Renal pelvis (tissue), 4 donors: ENCODE measurements around the gene WASF1. TPM values are rescaled to one million over a fixed set of nuclear protein-coding genes. Genes with fewer than 3 reads are reported as not detected.
A peak's percentile ranks its signal among the peaks of the same experiment; 100 is the strongest.
"Not testable (repeated sequence)": the region's sequence is repeated elsewhere in the genome, so short reads cannot be mapped to it uniquely, and the experiment has no call there.

Source experiments
- DNase-seq: peaks from one replicate; pipeline ENCODE4 v3.0.0-alpha.2; 2013
- polyA plus RNA-seq, 3 donors: library from polyadenylated mRNA; unstranded; fragments of 120-200 nt; gene quantifications; one replicate each; pipeline ENCODE4 v1.2.1, GENCODE V29; 2013; ENCODE audit not compliant: insufficient read length in 3 of 3

Gene WASF1
- polyA plus RNA-seq, 3 donors, result 44.0 to 50.9 (median 49.0) TPM

DNA sequence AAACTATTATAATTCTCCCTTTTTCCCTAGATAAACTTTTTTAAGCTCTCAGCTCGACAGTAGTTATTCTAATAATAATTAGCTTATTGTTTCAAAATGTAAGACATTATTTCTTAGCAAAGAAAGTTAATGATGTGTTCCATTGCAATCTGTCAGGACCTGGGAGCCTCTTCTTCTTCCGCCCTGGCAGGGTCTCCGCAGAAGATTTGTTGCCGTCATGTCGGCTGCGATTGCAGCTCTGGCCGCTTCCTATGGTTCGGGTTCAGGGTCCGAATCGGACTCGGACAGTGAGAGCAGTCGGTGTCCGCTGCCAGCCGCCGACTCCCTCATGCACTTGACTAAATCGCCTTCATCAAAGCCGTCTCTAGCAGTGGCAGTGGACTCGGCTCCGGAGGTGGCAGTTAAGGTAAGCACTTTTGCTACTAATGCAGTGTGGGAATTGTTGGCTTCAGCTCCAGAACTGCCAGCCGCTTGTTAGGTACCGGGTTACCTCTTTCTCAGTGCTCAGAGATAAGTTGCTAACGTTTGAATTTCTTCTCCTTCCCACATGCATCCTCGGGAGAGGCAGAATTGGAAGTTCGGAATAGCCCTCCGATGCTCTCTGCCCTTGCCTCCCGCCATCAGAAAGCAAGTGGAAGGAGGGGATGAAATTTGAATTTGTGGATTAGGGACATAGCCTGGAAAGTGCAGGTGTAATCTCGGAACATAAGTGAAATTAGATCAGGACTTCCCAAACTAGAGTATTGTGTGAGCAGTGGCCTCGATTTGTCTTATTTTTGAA, 948 bp upstream of the WASF1 start, which contains the start of gene CDC40:
TSS of gene CDC40 (plus strand) at position 200 of the 781 bp plus-strand sequence. CDS start at position 218, 18 bp downstream.
- DNase-seq, result no peak

DNA sequence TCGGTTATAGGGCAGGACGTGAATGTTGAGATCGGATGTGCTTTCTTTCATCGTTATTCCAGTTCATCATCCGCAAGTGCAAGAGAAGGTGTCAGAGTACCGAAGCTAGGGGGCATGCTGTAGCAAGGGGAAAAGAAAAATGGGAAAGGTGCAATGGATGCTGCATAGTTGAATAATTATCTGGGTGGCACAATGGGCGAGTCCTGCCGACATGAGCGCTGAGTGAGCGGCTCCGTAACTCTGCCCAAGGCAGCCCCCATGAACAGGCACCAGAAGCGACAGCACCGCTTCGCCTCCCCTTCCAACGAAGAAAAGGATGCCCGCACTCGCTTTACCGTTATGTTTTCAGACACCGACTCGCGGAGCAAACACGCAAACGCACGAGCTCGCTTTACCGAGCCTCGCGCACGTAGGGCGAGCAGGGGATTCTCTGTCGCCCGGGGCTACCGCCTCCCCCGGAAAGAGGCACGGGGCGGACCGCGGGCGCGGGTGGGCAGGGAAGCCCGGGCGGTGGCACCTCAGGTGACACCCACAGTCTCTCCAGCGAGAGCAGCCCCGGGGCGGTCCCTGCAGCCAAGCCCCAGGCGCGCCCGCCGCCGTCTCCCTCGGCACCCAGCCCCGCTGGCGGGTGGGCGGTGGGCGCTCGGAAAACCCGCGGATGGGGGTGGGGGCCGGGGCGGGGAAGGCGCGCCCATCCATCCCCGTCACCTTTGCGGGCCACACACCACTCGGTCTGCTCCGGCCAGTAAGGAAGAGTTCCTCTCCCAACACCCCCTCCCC, 654 bp downstream of the WASF1 start:
- DNase-seq, result peak; percentile 75

DNA sequence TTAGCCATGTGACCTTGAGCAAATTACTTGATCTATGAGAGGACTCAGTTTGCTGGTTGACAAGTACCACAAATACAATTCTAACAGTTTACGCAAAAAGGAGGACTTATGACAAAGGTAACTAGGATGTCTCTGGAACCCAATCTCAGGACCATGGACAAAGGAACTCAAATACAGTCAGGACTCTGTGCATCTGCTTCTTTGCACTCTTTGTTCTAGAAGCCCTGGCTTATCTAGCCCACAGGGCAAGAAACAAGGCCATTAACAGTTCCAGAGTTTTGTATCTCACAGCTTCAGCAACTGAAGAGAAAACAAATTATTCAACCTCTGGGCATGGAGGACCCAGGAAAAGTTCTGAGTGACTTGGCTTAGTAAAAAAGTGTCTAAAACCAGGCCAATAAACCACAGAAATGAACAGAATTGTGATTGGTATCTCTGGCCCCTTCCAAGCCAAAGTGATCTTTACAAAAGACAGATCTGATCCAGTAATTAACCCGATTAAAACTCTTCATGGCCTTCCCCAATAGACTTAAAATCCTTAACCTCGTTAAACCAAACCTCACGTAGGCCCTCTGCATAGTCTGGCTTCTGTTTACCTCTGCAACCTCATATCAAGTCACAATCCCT, 5.9 kb downstream of the WASF1 start:
- no peak for DNase-seq

DNA sequence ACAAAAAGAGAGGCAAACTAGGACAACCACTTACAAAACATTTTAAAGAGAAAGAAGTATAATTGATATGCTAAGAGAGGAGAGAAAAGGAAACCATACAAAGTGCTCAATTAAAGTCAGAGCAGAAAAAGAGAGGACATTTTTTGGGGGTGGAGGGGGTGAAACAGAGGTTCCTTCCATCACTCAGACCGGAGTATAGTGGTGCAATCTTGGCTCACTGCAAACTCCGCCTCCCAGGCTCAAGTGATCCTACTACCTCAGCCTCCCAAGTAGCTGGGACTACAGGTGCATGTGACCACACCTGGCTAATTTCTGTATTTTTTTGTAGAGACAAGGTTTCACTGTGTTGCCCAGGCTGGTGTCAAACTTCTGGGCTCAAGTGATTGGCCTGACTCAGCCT, 9.4 kb downstream of the WASF1 start:
- DNase-seq, result no peak

DNA sequence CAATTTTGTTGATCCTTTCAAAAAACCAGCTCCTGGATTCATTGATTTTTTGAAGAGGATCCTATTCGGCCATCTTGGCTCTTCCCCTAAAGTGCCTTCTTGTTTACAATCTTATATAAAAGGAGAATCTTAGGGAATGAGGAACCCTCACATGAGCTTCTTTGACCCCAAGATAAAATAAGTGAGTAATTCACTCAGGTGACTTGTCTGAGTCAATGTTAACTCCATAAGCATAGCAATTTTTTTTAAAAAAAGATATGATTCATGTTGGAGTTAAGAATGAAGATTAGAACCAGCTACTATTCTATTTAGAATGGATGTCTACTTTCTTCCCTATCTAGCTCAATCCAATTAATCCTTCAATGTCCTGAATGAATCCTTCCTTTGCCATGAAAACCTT, 21.0 kb downstream of the WASF1 start:
- no peak for DNase-seq

DNA sequence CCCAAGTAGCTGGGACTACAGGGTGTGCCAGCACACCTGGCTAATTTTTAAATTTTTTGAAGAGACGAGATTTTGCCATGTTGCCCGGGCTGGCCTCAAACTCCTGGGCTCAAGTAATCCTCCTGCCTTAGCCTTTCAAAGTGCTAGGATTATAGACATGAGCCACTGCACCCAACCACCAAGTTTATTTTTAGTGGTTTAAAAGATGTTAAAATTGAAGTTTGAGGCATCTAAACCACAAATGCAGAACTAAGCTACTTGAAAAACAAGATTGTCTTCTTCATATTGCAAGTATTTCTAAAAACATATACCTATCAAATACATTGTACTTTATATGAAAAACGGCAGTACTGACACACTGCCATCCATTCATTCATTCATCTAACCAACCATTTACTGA, 31.6 kb downstream of the WASF1 start:
- DNase-seq, result no peak

DNA sequence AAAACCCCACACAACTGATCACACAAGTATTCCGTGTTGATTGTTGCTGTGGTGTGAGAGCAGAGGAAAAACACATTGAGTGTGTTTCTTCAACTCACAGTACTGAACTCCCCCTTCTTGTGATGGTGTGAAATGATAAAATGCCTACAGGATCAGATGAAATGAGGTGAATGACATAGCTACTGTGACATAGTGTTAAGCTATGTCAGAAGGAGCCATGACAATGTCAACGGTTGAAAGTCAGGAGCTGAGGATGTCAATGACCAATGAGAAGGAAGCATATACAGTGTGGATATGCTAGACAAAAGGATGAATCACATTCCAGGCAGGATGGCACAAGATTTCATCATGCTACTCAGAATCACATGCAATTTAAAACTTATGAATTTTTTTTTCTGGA, 38.8 kb downstream of the WASF1 start:
- no peak for DNase-seq

DNA sequence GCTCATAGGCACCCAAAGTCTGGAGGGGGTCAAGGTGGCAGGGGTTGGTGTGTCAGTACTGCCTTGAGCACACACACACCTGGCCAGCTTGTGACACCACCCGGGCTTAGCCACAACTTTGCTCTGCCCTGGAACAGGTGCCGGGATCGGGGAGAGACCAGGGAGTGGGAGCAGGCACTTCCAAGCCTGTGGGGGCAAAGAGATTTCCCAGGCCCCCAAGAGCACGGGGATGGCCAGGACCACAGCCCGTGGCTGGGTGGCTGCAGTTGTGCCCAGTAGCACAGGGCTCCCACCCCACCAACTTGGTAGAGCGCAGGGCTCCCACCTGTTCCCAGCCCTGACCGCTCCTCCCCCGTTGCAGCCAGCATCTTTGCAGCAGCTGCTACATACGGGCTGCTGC, 40.4 kb downstream of the WASF1 start:
- DNase-seq, result no peak

DNA sequence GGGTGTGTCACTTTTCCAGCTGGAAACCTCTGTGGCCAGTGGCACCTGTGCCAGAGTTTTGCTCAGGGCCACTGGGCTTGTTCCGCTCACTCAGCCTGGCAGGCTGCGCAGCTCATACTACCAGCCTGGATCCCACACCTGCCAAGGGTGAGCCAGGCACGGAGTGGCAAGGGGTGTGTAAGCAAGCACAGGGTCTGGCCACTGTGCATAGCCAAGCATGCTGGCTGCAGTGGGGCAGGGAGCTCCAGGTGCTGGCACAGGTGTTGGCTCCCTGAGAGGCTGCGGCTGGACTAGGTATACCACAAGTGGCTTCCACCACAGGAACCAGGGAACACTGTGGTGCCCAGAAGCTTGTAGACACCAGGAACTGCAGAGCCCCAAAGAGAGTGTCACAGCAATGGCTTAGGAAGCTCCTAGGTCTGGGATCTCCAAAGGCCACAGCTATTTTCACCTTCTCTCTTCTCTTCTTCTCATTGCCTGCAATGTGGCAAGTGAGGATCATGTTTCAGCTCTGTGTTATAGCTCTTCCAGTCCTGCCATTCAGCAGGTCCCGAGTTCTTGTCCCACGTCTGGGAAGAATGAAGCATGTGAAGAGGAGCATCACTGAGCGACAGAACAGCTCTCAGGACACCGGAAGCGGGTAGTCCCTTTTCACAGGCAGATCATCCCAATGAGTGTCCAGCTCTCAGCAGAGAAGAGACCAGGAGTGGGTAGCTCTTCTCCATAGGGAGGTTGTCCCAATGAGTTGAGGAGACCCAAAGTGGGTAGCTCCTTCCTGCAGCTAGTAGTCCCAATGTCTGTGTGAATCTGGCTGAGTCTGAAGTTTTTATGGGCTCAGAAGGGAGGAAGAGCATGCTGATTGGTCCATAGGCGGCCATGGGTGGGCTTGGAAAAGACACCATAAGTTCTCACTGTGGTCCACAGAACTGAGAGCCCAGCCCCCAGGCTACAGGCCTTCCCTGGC, 41.3 kb downstream of the WASF1 start:
- no peak for DNase-seq

DNA sequence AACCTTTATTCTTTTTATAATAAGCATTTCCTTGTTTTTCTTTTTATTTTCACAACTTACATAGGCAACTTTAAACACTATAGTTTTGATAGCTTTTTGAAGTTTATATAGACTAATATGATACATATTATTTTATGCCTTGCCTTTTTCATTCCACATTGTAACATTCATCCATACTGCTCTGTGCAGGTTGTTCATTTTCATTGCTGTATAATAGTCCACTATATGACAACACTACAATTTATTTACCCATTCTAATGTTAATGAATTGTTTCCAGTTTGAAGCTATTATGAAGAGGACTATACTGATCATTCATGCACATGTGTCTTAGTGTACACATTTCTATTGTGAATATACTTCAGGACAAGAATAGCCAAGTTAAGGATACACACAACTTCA, 49.1 kb downstream of the WASF1 start:
- DNase-seq, result no peak

DNA sequence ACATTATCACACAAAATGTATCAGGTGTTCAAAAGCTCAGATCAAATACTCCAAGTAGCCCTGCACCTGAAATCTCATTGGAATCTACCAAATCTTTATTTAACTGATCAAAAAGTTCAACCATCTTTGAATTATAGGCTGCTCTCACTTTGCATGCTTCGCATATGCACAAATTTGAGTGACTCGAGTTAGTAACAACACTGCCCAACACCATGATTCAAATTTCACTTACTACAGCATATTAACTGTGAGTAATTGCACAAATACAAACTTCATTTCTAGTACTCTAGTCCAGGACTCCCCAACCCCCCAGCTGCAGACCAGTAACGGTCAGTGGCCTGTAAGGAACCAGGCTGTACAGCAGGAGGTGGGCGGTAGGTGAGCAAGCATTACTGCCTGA, 51.1 kb downstream of the WASF1 start:
- DNase-seq, result no peak

DNA sequence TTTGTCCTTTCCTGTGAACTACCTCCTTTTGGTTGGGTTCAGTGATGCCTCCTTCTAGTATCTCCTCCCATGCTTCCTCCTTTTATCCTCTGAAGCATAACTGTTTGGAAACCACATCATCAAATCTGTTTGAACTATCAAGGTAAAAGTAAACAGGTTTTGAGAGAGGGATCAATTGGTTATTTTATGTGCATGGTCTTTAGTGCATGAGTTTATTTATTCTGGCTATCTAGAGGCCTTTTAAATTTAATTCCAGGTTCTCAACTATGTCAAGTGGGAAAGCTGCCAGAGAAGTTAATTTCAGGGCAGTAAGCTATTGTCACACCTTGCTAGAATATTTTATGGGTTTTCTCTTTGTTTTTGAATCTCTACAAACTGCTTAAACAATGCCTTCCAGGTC, 54.1 kb downstream of the WASF1 start:
- no peak for DNase-seq

DNA sequence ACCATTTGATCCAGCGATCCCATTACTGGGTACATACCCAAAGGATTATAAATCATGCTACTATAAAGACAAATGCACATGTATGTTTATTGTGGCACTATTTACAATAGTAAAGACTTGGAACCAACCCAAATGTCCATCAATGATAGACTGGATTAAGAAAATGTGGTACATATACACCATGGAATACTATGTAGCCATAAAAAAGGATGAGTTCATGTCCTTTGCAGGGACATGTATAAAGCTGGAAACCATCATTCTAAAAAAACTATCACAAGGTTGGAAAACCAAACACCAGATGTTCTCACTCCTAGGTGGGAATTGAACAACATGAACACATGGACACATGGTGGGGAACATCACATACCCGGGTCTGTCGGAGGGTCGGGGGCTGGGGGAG, 57.8 kb downstream of the WASF1 start:
- DNase-seq, result not testable (repeated sequence)

DNA sequence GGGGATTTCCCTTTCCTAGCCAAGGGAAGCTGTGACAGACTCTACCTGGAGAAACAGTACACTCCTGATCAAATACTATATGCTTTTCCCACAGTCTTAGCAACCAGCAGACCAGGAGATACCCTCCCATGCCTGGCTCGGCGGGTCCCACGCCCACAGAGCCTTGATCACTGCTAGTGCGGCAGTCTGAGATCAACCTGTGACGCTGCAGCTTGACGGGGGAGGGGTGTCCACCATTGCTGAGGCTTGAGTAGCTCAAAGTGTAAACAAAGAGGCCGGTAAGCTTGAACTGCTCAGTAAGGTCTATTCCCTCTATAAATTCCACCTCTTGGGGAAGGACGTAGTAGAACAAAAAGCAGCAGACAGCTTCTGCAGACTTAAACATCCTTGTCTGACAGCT, 63.2 kb downstream of the WASF1 start:
- DNase-seq, result no peak

DNA sequence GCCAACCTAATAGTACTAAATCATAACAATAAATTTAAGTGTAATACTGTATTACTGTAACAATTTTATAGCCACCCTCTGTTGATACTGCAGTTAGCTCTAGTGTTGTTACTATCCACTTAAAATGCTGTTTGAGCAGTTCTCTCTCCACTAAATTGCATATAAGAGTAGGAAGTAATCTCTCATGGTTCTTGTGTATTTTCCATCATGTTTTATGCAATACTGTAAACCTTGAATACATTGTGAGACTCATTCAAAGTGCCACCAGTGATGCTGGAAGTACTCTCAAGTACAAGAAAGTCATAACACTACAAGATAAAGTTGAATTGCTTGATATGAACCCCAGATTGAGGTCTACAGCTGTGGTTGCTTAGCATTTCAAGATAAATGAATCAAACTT, 65.5 kb downstream of the WASF1 start:
- no peak for DNase-seq

DNA sequence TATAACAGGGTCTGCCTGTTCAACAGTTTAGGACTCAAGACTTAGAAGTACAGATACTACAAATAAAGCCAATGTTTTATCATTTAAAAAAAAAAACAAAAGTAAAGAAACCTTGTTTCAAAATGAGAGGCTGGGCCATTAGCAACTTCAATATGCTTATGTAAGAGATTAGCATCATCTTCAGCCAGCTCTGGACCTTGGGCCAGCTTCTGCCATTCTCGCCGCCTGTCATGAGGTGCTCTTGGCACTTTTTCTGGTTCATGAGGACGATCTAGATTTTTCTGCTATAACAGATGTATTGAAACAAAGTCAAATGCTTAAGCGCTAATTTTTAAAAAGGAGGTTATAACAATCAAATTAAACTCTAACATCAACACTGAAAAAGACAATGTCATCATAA, 74.2 kb downstream of the WASF1 start:
- DNase-seq, result no peak

DNA sequence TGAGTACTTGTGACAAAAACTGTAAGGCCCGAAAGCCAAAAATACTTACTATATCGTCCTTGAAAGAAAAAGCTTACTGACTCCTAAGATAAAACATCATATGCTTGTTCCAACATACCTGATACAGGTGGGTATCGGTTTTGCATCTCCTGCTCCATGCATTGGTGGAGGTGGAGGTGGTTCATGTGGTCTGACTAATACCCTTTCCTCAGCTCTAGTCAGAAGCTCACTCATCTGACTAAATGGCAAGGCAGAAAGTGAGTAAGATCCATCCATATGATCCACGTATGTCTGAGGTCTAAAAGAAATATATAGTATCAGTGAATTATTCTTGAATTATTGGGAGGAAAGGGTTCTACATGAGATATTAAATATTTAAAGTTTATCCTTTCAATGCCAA, 76.2 kb downstream of the WASF1 start:
- no peak for DNase-seq

DNA sequence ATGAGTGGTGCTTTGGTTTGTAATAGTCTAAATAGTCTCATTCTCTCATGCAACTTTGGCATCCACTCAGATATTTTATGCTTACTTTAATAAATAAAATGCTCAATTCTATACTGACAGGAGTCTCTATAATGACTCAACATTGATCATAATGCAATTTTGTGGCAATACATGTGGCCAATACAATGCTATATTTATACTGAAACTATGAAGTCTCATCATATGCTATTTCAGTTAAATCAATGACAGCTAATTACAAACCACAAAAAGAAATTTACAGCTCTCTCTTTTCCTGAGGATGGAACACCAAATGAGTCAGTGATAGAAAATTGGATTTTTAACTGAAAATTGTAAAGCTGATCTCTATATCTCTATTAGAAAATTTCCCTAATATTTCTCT, 77.1 kb downstream of the WASF1 start:
- no peak for DNase-seq

DNA sequence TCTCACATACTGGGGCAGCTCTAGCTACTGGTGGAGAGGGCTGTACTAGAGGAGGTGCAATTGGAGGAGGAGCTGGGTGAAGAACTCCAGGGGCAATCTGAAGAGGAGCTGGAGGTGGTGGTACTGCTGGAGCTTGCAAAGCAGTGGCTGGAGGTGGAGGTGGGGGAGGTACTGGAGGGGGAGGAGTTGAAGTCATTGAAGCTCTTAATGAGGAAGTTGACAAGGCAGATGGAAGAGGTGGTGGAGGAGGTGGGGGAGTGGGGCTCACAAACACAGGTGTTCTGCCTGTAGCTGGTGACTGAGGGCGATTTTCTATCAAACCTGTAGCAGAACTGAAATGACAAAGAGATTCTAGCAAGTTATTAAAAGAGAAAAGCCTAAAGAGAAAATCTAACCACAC, 77.6 kb downstream of the WASF1 start:
- no peak for DNase-seq

DNA sequence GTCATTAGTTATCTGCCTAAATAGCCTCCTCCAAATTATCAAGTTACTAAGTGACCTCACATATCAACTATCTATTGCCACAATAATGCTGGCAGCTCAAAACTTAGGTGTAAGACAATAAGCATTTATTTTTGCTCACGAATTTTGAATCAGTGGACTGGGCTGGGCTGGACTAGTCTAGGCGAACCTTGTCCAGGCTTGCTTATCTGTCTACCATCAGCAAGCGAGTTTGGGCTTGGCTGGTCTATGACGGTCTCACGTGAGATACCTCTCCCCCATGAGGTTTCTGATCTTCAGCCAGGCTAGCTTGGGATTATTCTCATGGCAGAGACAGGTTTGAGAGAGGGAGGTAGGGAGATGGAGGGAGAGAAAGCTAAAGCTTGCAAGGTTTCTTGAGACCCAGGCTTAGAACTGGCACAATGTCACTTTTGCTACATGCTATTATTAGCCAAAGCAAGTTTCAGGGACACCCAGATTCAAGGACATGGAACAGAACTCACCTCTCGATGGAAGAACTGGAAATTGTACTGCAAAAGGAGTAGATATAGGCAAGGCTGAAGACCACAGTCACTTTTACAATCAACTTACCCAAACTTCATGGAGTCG, 80.9 kb downstream of the WASF1 start:
- DNase-seq, result no peak

DNA sequence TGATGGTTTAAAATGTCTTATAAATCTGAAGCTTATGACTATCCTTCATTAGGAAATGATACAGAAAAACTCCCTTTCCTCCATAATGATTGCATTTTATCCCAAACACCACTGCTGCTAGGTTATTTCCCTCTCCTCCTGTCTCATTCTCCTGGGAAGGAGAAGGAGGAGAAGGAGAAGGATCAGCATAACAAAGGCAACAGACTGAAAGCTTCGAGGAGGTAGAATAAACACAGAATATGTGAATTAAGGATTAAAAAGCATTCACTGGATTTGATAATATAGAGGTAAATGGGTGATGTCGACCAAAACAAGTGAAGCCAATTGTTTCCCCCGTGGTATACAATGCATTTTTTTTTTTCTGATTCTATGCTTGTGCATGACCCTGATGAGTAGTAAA, 82.0 kb downstream of the WASF1 start:
- DNase-seq, result no peak
